ENCODE results near the gene B3GAT1. TPM values are rescaled to one million over a fixed set of nuclear protein-coding genes. Genes with fewer than 3 reads are reported as not detected.
"Not testable (repeated sequence)": the region's sequence is repeated elsewhere in the genome, so short reads cannot be mapped to it uniquely, and the experiment has no call there.

B3GAT1 gene
- total RNA-seq, 1 donor from 2014 or later, result 0.16 TPM

DNA sequence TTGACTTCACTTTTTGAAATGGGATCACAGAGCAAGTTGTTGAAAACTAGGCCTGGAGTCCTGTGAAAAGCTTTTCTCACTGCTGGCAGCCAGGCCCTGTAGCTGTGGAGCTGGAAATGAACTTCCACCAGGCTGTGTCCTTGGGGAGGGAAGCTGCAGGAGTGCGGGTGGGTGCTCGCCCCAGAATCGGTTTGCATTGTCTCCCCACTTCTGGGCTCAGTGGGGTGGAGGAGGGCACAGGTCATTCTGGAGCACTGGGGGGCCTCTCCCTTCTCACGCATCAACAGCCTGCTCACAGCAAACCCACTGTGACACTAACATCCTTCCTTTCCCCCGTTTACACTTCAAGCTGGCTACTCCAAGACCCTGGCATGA lies 65.1 kb downstream of the B3GAT1 start:
- Mint-ChIP-seq H3K27ac (no peak overlapping the region), H3K36me3 (ENCODE audit: low read depth) (peaks cover 3% of the 10 kb centered on the region), H3K27me3 (no peaks in the 10 kb centered on the region), H3K4me3 (no peak overlapping the region), H3K9me3 (no peaks in the 10 kb centered on the region), H3K4me1 (peaks cover 17% of the 10 kb centered on the region)
- no peak for DNase-seq
- intact Hi-C loops (cut with micrococcal nuclease), result no loop called here

DNA sequence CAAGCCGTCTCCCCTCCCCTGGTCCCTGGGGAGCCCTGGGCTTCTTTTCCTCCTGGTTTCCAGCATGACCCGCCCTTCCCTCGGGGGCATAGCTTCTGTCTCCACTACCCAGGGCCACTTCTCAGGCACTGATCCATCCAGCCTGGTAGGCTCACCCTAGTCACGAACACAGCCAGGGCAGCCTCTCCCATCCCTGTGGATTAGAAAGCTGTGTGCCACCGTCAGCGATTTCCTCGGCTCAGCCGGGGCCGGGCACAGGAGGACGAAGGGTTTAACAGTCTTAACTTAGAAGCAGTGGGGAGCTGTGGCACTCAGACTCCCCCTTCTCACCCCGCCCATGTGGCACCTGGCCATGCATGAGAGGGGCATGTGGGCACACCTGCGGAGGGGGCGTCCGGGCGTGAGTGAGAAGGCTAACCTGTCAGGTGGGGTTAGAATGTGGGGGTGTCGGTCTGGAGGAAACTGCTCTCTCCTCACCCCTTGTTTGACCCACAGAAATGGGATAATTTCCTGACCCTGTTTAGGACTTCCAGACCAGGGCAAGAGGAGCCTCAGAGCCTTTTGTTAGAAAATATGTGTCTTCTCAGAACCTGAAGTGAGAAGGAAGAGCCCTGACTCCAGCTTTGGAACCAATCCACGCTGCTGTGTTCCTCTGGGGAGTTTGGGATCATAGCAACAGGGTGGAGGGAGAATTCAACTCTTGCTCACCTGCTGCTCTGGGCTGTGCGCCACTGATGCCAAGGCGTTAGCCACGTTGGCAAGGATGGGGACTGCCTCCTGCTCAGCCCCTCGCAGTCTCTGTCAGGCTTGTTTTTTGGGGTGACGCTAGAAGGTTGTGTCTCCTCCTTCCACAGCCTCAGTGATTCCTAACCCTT lies 65.7 kb downstream of the B3GAT1 start:
- no peak overlapping the region for H3K4me3 Mint-ChIP-seq
- intact Hi-C loops (cut with micrococcal nuclease), result no loop called here

GRCh38 chr11:134345237-134345550 lies 66.8 kb downstream of the B3GAT1 start:
- no peaks in the 10 kb centered on the region for H3K27me3 Mint-ChIP-seq
- no peaks in the 10 kb centered on the region for H3K9me3 Mint-ChIP-seq
- peaks cover 3% of the 10 kb centered on the region for H3K36me3 Mint-ChIP-seq (ENCODE audit: low read depth)
- intact Hi-C loops (cut with micrococcal nuclease), result no loop called here
- DNase-seq, result no peak
- H3K4me1 Mint-ChIP-seq, result peaks cover 13% of the 10 kb centered on the region
- H3K27ac Mint-ChIP-seq, result no peak overlapping the region
- H3K4me3 Mint-ChIP-seq, result no peak overlapping the region

More for the DNA sequence above, 65.7 kb downstream of the B3GAT1 start:
- H3K4me1 Mint-ChIP-seq, result peaks cover 17% of the 10 kb centered on the region
- peaks cover 3% of the 10 kb centered on the region for H3K36me3 Mint-ChIP-seq (ENCODE audit: low read depth)
- H3K27ac Mint-ChIP-seq, result no peak overlapping the region
- no peaks in the 10 kb centered on the region for H3K9me3 Mint-ChIP-seq
- no peak for DNase-seq
- no peaks in the 10 kb centered on the region for H3K27me3 Mint-ChIP-seq

DNA sequence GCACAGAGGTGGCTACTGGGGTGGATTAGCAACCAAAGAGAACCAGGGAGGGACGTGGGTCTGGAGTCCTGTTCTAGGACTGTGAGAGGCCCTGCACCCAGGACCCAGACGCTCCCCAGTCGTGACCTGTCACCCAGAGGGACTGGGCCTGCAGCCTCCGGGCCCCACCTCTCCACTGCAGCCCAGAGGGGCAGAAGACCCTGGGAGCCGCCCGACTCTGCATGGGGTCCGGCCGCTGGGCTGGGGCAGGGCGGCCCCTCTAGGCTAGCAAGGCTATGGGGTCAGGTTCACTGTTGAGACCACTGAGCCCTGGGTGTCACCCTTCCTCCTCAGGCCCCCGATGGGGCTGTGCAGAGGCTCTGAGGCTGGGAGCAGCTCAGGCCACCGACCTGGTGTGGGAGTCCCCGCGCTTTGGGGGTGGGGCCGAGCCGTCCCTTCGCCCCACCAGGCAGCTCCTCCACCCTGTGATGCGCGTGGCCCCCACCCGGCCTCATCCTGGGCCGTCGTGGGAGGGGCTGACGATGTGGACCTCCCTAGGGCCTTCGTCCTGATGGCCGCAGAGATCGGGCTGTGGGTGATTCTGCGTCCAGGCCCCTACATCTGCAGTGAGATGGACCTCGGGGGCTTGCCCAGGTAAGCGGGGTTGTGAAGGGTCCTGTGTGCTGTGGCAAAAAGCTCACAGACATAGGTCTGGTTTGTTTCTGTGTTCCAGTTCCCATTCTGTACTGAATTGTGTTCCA lies 67.4 kb downstream of the B3GAT1 start:
- H3K27ac Mint-ChIP-seq; intact Hi-C loops (cut with micrococcal nuclease); H3K27me3 Mint-ChIP-seq; H3K36me3 Mint-ChIP-seq (ENCODE audit: low read depth); H3K9me3 Mint-ChIP-seq; DNase-seq; H3K4me1 Mint-ChIP-seq; H3K4me3 Mint-ChIP-seq: not testable (repeated sequence)

DNA sequence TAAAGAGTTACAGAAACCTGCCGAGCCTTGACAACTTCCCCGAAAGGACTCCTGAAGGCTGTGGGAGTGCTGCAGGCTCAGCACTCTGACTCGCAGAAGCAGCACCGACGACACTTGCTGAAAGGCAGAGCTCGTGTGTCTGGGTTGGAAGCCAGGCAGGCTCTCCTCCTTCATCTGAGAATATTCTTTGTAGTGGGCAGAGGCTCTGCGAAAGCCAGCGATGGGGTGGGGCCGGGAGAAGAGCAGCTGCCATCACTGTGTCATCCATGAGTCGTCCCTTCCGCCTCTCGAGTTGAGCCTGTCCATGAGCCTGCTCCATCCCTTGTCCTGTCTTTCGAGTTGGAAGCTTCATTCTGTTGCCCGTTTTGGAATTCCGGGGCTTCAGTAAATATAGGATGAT lies 68.4 kb downstream of the B3GAT1 start:
- Mint-ChIP-seq H3K9me3 (no peaks in the 10 kb centered on the region), H3K4me3 (no peak overlapping the region), H3K4me1 (no peaks in the 10 kb centered on the region), H3K36me3 (ENCODE audit: low read depth) (no peaks in the 10 kb centered on the region), H3K27me3 (no peaks in the 10 kb centered on the region), H3K27ac (no peak overlapping the region)
- DNase-seq, result no peak
- intact Hi-C loops (cut with micrococcal nuclease), result no loop called here

DNA sequence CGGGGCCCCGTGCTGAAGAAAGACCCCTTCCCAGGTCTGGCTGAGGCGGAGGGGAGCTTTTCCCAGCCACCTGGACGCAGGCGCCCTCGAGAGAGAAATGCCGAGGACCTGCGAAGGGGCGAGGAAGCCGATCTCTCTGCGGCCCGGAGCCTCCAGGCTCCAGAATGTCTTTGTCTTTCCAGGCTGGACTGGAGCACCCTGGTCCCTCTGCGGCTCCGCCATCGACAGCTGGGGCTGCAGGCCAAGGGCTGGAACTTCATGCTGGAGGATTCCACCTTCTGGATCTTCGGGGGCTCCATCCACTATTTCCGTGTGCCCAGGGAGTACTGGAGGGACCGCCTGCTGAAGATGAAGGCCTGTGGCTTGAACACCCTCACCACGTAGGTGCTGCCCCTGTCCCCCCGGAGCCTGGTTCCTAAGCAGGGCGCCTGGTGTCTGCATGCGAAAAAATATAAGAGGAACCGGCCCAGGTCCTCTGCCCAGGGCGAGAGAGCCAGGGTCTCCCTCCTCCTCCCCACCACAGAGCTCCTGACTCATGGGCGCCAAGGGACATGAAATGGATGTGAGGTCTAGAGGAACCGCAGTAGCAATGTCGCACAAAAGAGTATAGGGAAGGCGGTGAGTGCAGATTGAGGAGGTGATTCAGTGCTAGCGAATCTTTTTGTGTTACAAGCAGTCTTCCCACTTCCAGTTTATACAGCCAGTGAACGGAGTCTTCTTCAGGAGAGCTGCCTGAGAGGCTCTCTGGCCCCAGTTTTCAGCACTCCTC lies 69.3 kb downstream of the B3GAT1 start:
- Mint-ChIP-seq H3K36me3 (ENCODE audit: low read depth) (no peaks in the 10 kb centered on the region), H3K4me3 (no peak overlapping the region), H3K4me1 (no peaks in the 10 kb centered on the region), H3K27me3 (no peaks in the 10 kb centered on the region), H3K9me3 (no peaks in the 10 kb centered on the region), H3K27ac (no peak overlapping the region)
- no peak for DNase-seq
- intact Hi-C loops (cut with micrococcal nuclease), result no loop called here

DNA sequence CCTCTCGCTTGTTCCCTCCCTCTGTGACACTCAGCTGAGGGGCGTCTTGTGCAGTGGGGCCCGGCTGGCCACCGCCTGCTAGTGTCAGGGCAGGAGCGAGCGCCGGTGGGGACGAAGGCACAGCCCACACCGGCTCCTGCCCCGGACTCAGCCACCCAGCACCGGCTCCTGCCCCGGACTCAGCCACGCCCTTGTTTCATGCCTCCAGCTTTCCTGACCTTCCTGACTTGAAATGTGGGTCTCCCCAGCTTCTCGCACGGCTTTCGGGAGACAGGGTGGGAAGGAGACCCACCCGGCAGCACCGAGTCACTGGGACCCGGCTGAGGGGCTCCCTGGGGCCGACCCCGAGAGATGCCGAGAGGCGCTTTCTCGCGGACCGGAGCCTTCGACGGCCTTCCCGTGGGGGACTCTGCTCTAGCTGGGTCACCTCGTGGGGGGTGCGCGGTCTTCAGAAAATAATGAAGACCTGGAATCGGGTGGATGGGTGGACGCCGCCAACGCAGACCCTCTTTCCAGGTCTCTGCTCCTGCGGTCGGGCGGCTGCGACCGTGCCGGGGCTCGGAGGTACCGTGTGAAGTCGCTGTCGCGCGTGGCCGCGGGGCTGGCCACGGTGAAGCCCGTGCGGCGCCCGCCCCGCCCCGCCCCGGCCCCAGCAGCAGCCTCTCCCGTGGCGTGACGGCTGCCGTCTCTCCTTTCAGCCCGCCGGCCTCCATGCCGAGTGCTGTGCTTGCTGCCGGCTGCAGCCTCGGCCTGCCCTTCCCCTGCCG lies 70.1 kb downstream of the B3GAT1 start:
- intact Hi-C loops (cut with micrococcal nuclease), result no loop called here
- no peak for DNase-seq
- Mint-ChIP-seq H3K4me3 (no peak overlapping the region), H3K36me3 (ENCODE audit: low read depth) (no peaks in the 10 kb centered on the region), H3K9me3 (no peaks in the 10 kb centered on the region), H3K4me1 (no peaks in the 10 kb centered on the region), H3K27ac (no peak overlapping the region), H3K27me3 (no peaks in the 10 kb centered on the region)

- no peak for DNase-seq
- Mint-ChIP-seq H3K4me3 (no peak overlapping the region), H3K4me1 (peaks cover 1% of the 10 kb centered on the region), H3K9me3 (no peaks in the 10 kb centered on the region), H3K27me3 (peaks cover 3% of the 10 kb centered on the region), H3K36me3 (ENCODE audit: low read depth) (no peaks in the 10 kb centered on the region), H3K27ac (no peak overlapping the region)
- intact Hi-C loops (cut with micrococcal nuclease), result no loop called here
These were observed 71.6 kb downstream of the B3GAT1 start for GRCh38 chr11:134340354-134340964.

DNA sequence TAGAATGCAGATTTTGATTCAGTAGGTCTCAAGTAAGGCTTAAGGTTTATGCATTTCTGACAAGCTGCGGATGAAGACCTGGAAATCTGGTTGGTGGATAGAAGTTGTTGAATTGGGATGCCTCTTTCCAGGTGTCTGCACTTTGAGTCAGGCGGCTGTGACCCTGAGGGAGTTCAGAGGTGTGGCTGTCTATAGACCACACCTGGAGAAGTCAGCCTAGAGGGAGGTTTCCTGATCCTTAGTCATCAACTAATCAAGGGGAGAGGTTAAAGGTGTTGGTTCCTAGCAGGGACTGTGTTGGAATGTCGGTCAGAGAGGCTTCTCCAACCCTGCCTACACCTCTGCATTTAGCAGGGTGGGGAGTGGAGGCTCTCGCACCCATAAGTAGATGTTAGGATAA lies 72.3 kb downstream of the B3GAT1 start:
- peak; percentile 46 for DNase-seq
- intact Hi-C loops (cut with micrococcal nuclease), result loop anchor here (10.0 kb wide), 1 partner anchor 265 kb away; no protein-coding TSS in a partner anchor
- H3K27me3 Mint-ChIP-seq, result peaks cover 9% of the 10 kb centered on the region
- peaks cover 1% of the 10 kb centered on the region for H3K4me1 Mint-ChIP-seq
- no peaks in the 10 kb centered on the region for H3K36me3 Mint-ChIP-seq (ENCODE audit: low read depth)
- no peaks in the 10 kb centered on the region for H3K9me3 Mint-ChIP-seq
- no peak overlapping the region for H3K27ac Mint-ChIP-seq
- no peak overlapping the region for H3K4me3 Mint-ChIP-seq

DNA sequence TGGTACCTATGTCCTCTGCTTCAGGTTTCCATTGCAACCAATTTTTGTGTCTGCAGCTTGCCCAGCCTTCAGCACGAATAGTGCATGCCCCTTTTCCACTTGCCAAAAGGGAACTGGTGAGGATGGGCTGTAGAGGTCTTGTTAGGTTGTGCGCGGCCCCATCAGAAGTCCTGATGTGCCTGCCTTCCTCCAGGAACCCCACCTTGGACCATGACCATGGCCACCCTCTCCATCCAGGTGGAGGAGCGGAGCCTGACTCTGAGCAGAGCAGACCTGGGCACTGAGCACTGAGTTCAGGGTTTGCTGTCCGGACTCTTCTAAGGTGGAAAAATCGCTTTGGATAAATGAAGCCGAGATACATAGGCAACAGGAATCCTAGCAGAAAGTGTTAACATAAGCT lies 73.4 kb downstream of the B3GAT1 start:
- H3K9me3 Mint-ChIP-seq, result no peaks in the 10 kb centered on the region
- H3K4me3 Mint-ChIP-seq, result no peak overlapping the region
- peak; percentile 49 for DNase-seq
- no peak overlapping the region for H3K27ac Mint-ChIP-seq
- H3K36me3 Mint-ChIP-seq (ENCODE audit: low read depth), result no peaks in the 10 kb centered on the region
- H3K27me3 Mint-ChIP-seq, result peaks cover 17% of the 10 kb centered on the region
- H3K4me1 Mint-ChIP-seq, result peaks cover 3% of the 10 kb centered on the region
- intact Hi-C loops (cut with micrococcal nuclease), result loop anchor here (10.0 kb wide), 1 partner anchor 264 kb away; no protein-coding TSS in a partner anchor

GRCh38 chr11:134338068-134338467 lies 74.0 kb downstream of the B3GAT1 start:
- Mint-ChIP-seq H3K27me3 (peaks cover 23% of the 10 kb centered on the region), H3K4me1 (peaks cover 3% of the 10 kb centered on the region), H3K27ac (no peak overlapping the region), H3K9me3 (no peaks in the 10 kb centered on the region), H3K4me3 (no peak overlapping the region), H3K36me3 (ENCODE audit: low read depth) (no peaks in the 10 kb centered on the region)
- DNase-seq, result no peak
- intact Hi-C loops (cut with micrococcal nuclease), result loop anchor here (10.0 kb wide), 1 partner anchor 263 kb away; no protein-coding TSS in a partner anchor

GRCh38 chr11:134337051-134337450 lies 75.0 kb downstream of the B3GAT1 start:
- peaks cover 10% of the 10 kb centered on the region for H3K4me1 Mint-ChIP-seq
- no peak overlapping the region for H3K27ac Mint-ChIP-seq
- no peak overlapping the region for H3K4me3 Mint-ChIP-seq
- H3K27me3 Mint-ChIP-seq, result peaks cover 30% of the 10 kb centered on the region
- no peak for DNase-seq
- H3K9me3 Mint-ChIP-seq, result no peaks in the 10 kb centered on the region
- H3K36me3 Mint-ChIP-seq (ENCODE audit: low read depth), result no peaks in the 10 kb centered on the region
- intact Hi-C loops (cut with micrococcal nuclease), result loop anchor here (10.0 kb wide), 1 partner anchor 262 kb away; no protein-coding TSS in a partner anchor
